Neural crest cell (in vitro differentiated cells): ENCODE results near the gene AKT3. TPM values are rescaled to one million over a fixed set of nuclear protein-coding genes. Genes with fewer than 3 reads are reported as not detected.

ENCODE experiments used
- DNase-seq: peaks from one replicate; pipeline ENCODE4 v3.0.0; 2021; ENCODE audit warnings: low read depth, mixed read lengths, low spot score
- H3K27ac Mint-ChIP-seq: one replicate; pipeline ENCODE4 v1.8.0; 2021; ENCODE audit warnings: mild to moderate bottlenecking, mixed read lengths; ENCODE audit not compliant: unreplicated experiment
- H3K27me3 Mint-ChIP-seq: 2 replicates; pipeline ENCODE4 v1.8.0; 2021; ENCODE audit warnings: low read depth, mild to moderate bottlenecking, mixed read lengths
- H3K36me3 Mint-ChIP-seq: 2 replicates; pipeline ENCODE4 v1.8.0; 2021; ENCODE audit warnings: low read depth, mild to moderate bottlenecking, mixed read lengths
- H3K4me1 Mint-ChIP-seq: 2 replicates; pipeline ENCODE4 v1.8.0; 2021; ENCODE audit warnings: mixed read lengths
- H3K4me3 Mint-ChIP-seq: one replicate; pipeline ENCODE4 v1.8.0; 2021; ENCODE audit warnings: mild to moderate bottlenecking, mixed read lengths
- H3K9me3 Mint-ChIP-seq: 2 replicates; pipeline ENCODE4 v1.8.0; 2021; ENCODE audit warnings: mixed read lengths
- CTCF ChIP-seq: fragments of 200-600 bp; sonication (generic); conservative IDR thresholded peaks from 2 replicates; pipeline ENCODE4 v1.5.0; 2021; ENCODE audit warnings: antibody characterized with exemption, mild to moderate bottlenecking
- total RNA-seq: library from RNA; stranded (reverse); gene quantifications from 2 replicates; pipeline ENCODE4 v1.2.1, GENCODE V29; 2021

Gene AKT3
- total RNA-seq, 1 donor from 2014 or later: 38.2 TPM

- no peak for DNase-seq
- Mint-ChIP-seq H3K27me3 (no peaks in the 10 kb centered on the region), H3K4me1 (no peaks in the 10 kb centered on the region), H3K9me3 (peaks cover 4% of the 10 kb centered on the region), H3K27ac (no peak overlapping the region), H3K4me3 (no peak overlapping the region), H3K36me3 (peaks cover 9% of the 10 kb centered on the region)
- TF ChIP-seq CTCF: no peak
Observed at GRCh38 chr1:243572940-243573339, 277.1 kb downstream of the AKT3 start.

GRCh38 chr1:243568793-243569192 is 281.2 kb downstream of the AKT3 start:
- Mint-ChIP-seq H3K4me1 (no peaks in the 10 kb centered on the region), H3K27me3 (no peaks in the 10 kb centered on the region), H3K9me3 (no peaks in the 10 kb centered on the region), H3K36me3 (no peaks in the 10 kb centered on the region), H3K27ac (no peak overlapping the region), H3K4me3 (no peak overlapping the region)
- no peak for TF ChIP-seq CTCF
- no peak for DNase-seq

- peaks cover 13% of the 10 kb centered on the region for H3K36me3 Mint-ChIP-seq
- H3K4me3 Mint-ChIP-seq: no peak overlapping the region
- H3K4me1 Mint-ChIP-seq: peaks cover 3% of the 10 kb centered on the region
- no peak overlapping the region for H3K27ac Mint-ChIP-seq
- DNase-seq: no peak
- TF ChIP-seq CTCF: no peak
- no peaks in the 10 kb centered on the region for H3K27me3 Mint-ChIP-seq
- H3K9me3 Mint-ChIP-seq: peaks cover 6% of the 10 kb centered on the region
Observed at GRCh38 chr1:243564814-243565213, 285.2 kb downstream of the AKT3 start.

DNA sequence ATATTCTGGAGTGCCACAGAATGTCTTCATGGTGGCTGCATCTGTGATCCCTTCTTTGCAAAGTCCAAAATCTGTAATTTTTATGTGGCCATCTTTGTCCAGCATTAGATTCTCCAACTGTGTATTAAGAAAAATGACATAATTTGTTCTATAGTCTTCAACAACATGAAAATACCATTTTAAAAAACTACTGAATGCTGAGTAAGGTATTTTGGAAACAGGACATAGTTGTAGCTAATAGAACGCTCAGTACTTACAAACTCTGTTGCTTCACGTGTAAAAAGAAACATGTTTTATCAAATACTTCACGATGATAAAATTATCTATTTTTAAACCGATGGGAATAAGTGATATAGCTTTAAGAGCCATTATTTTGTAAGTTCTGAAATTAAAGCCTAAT is 286.3 kb downstream of the AKT3 start:
- H3K36me3 Mint-ChIP-seq: peaks cover 15% of the 10 kb centered on the region
- H3K27me3 Mint-ChIP-seq: no peaks in the 10 kb centered on the region
- H3K4me1 Mint-ChIP-seq: peaks cover 5% of the 10 kb centered on the region
- H3K4me3 Mint-ChIP-seq: no peak overlapping the region
- no peak for DNase-seq
- H3K9me3 Mint-ChIP-seq: peaks cover 6% of the 10 kb centered on the region
- H3K27ac Mint-ChIP-seq: no peak overlapping the region
- TF ChIP-seq CTCF: no peak

GRCh38 chr1:243562473-243562872 is 287.6 kb downstream of the AKT3 start:
- Mint-ChIP-seq H3K4me3 (no peak overlapping the region), H3K4me1 (peaks cover 5% of the 10 kb centered on the region)

More at GRCh38 chr1:243562473-243562872, 287.6 kb downstream of the AKT3 start:
- H3K9me3 Mint-ChIP-seq: peaks cover 6% of the 10 kb centered on the region
- DNase-seq: no peak
- no peaks in the 10 kb centered on the region for H3K27me3 Mint-ChIP-seq
- no peak overlapping the region for H3K27ac Mint-ChIP-seq
- H3K36me3 Mint-ChIP-seq: peaks cover 15% of the 10 kb centered on the region
- TF ChIP-seq CTCF: no peak
